HG02798 (cell line): ENCODE data around the gene CPT1A.

Experiments
- ATAC-seq: cut with Tn5 transposase; IDR thresholded peaks from one replicate; pipeline ENCODE4 v1.9.1; 2021; ENCODE audit warnings: mild to moderate bottlenecking; ENCODE audit not compliant: unreplicated experiment, poor library complexity

CPT1A gene

DNA sequence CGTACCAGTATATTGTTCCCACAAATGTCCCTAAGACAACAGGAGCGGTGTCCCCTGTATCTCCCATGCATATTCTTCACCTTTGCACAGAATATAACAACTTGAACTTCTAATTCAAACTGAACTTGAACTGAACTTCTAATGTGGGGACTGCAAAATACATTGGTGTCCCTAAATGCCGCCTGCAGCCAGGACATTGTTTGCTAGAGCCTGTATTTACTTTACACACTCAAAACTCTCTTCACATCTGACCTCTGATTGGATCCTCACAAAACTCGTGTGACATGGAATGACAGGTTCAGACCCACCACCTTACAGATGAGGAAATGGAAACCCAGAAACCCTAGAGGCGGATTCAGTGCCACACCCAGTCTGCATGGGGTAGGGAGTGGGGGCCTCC is 6.4 kb downstream of the CPT1A start:
- ATAC-seq, result no peak

DNA sequence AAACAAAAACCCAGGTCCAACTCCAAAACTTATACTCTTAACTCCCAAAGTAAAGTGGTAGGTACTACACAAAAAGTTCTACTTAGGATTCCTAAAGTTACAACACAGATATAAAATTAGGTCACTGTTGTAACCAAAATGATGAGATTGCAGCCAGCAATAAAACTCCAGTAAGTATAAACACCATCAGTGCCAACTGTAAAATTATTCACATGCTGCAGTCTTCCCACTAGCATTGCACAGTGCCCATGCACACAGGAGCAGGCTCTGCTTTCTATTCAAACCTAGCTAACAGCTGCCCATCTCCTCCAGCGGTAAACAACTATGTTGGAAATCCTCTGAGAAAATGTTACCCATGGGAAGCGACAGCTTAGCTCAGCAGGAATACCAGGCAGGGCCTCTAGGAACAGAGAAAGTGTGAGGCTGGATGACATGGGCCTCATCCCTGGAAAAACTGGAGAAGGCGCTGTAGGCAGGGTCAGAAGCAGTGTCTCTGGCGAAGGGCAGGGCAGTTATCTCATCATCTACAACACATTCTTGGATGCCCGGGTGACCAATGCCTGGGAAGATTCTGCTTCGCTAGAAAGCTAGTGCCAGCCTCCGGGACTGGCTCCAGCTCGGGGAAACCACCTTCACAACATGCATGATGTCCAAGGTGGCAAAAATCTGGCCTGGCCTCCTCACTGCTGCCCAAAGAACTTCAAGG is 9.1 kb downstream of the CPT1A start:
- ATAC-seq, result no peak

DNA sequence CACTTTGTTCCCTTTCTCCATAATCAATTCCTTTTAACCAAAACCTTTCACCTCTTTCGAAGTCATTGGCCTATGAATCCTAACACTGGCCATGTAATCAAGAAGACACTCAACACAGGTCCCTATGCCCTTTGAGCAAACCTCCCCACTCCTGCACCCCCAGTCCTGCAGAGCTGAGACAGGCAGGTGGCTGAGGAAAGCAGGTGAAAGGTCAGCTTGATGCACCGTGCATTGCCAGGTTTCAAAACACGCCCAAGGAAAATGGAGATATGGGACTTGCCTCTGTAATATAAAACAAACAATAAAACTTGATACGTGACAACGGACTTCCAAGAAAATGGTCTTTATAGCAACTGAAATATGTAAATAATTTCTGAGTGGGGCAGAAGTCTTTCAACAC is 10.6 kb downstream of the CPT1A start:
- ATAC-seq, result no peak

DNA sequence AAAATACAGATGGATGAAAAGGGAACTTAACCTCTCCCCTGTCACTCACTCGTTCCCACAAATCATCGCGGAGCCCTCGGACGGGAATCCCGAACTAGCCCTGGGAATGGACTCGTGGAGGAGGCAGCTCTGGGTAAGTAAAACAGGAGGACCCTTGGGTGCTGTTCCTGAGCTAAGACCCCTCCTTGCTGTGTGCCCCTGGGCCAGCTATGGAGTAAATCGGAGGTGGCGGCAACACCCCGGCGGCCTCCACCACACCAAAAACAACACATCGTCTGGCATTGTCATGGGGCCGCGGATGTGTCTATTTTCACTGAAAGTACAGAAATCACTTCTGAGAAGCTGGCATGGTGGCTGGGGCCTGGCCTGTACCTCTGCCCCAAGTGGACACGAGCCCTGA is 12.1 kb downstream of the CPT1A start:
- ATAC-seq, result no peak

DNA sequence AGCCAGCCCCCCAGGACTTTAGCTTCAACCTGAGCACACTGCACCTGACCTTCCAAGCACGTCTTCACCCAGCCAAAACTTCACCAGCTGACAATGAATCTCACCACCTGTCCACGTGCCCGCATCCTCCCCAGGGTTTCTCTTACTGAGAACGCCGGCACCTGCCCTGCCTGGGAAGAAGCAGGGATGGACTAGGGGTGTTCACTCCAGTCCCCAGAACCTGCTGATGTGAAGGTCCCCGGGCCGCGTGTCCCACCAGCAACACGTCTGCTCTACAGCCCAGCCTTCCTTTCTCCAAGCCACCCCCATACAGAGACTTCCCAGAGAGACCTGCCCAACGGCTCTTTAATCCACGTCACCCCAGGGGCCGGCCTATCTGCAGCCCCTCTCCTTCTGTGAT is 12.8 kb downstream of the CPT1A start:
- ATAC-seq, result no peak

DNA sequence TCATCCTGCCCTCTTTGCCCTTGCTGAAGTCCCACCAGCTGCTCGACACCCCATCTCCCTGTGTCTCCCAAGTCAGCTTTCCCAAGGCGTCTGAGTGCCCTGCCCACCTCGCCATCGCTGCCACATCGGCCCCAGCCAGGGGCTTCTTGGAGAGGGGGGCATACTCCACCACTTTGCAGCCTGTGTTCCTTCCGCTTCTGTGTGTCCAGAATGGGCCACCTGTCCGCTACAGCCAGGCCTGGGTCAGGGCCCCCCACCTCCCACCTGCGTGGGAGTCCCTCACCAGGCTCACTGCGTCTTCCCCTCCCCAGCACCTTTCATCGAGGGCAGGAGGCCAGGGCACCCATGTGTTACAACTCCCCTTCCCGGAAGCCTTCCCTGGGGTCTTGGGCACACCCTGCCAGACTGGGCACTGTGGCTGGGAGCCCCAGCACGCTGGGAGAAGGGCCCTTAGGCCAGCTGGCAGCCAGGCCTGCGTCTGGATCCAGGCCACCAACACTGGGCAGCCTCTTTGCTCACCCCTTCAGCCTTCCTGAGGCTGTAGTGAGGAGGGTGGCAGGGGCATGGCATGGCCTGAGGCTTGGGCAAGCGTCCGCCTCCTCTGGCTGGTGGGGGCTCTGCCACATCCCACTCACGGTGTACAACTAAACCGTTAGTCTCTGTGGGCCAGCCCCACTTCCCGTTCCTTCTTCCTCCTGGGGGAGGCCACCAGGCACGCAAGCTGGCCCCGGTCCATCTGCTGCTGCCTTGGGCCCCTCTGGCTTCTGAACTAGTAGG is 13.4 kb downstream of the CPT1A start:
- no peak for ATAC-seq

DNA sequence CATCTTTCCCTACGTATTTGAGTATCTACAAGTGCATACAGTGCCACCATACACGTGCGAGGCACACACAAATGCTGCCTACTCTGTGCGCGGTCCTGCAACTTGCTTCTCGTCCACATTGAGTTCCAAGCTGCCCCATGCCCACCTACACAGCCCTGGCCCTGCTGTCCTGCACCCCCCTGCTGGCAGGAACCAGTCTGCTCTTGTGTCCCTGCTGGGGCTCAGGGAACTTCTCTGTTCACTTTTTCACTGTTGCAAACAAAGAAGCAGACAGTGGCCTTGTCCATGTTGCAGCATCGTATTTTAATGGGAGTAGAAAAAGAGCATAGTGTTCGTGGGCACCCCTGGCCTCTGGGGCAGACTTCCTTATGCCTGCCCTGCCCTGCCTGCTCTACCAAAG is 14.0 kb downstream of the CPT1A start:
- ATAC-seq, result no peak

DNA sequence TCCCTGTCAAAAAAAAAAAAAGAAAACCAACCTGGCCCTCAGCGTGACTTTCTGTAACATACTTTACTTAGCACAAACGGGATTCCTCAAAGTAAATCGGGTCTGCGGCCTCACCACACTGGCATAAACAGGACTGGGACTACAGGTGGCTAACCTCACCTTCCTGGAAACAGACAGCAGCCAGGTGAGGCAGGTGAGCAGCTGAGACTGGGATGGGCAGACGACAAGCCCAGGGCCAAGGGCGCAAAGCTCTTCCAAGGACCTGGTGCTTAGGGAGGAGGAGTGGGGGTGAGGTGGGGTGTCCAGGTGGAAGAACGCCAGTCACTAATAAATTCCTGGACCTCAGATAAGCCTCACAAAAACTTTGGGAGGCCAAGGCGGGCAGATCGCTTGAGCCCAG is 15.0 kb downstream of the CPT1A start:
- ATAC-seq, result no peak

DNA sequence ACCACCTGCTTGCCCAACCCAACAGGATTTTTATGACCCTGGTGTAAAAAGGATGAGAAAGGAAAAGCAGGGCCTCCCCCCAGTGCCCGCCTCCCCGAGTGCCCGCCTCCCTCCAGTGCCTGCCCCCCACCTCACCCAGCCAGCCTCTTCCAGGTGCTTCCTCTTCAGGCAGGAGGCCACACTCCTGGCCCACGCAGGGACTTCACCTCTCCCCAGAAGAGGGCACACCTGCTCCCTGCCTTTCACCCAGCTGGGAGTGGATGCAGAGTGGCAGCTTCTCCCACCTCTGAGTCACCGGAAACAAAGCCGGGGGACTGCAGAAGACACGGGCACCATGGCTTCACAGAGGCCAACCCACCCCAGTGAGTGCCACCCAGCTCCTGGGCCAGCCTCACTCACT is 16.1 kb downstream of the CPT1A start:
- no peak for ATAC-seq

DNA sequence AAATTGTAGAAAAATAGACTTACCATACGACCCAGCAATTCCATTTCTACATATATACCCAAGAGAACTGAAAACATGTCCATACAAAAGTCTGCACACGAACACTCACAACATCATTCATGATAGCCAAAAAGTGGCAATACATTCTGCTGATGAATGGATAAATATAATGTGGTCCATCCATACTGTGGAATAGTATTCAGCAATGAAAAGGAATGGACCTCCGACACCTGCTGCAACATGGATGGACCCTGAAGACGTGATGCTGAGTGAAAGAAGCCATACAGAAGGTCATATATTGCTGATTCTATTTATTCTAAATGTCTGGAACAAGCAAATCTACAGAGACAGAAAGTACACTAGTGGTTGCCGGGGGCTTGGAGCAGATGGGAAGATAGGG is 19.2 kb downstream of the CPT1A start:
- ATAC-seq, result no peak

DNA sequence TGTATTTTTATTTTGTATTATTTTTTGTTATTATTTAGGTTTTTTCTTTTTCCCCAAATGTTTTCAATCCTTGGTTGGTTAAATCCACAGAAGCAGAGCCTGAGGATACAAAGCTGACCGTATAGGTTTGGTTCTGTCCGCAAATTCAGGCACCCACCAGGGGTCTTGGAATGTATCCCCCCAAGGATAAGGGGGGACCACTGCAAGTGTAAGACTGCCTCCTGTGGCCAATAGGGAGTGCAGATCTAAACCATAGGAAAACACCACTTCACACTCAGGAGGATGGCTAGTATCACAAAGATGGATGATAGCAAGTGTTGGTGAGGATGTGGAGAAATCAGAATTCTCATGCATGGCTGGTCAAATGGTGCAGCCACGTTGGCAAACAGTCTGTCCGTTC is 20.0 kb downstream of the CPT1A start:
- no peak for ATAC-seq

DNA sequence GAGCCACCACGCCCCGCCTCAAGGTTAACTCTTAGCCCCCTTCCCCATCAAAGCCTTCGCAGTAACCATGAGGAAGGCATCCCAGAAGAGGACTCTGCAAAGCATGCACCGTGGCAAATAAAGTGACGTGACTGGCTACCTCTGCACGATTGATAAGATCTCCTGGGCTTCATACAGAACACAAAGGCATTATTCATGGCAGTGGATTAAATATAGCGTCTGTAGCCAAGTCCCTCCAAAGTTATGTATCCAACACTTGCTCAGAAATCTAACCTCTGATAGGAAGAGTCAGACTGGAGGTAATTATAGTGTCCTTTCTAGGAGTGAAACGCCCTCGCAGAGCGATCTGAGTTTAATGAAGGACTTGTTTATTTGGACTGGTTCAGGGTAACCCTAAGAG is 22.4 kb downstream of the CPT1A start:
- ATAC-seq, result no peak

DNA sequence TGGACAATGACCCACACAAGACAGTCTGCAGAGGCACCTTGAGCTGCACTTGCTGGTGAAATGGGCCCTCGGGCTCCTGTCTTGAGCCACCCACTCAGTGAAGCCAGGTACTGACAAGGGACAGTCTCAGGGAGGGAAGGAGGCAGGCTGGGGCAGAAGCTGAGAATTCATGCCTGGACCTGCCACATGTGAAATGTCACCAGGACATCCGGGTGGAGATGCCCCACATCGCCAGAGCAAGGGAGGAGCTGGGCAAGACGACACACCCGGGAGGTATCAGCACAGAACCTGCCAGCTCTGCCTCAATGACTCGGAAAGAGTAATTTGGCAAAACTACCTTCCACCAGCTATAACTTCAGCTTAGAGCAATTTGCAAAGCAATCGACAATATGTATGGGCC is 23.5 kb downstream of the CPT1A start:
- ATAC-seq, result no peak

DNA sequence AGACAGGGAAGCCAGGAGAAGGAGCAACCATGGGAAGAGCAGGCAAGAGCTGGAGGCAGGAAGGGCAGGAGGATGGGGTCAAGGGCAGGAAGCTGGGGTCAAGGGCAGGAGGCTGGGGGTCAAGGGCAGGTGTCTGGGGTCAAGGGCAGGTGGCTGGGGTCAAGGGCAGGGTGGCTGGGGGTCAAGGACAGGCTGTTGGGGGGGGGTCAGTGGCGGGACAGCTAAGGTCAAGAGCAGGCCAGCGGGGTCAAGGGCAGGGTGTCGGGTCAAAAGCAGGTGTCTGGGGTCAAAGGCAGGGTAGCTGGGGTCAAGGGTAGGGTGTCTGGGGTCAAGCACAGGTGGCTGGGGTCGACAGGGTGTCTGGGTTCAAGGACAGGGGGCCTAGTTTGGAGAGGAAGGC is 24.2 kb downstream of the CPT1A start:
- no peak for ATAC-seq

DNA sequence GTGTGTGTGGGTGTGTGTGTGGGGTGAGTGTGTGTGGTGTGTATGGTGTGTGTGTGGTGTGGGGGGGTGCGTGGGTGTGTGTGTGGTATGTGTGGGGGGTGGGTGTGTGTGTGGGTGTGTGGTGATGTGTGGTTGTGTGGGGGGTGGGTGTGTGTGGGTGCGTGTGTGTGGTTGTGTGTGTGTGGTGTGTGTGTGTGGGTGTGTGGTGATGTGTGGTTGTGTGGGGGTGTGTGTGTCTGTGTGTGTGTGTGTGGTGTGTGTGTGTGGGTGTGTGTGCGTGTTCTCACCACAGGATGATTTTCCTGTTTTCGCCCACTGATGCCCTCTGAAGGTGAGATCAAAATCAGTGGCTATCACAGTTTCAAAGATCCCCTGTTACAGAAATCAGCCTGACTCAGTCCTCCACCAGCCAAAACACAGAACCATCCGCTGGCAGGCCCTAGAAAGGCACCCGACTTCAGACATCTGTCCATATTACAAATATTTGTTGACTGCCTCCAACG is 24.7 kb downstream of the CPT1A start:
- ATAC-seq, result no peak

DNA sequence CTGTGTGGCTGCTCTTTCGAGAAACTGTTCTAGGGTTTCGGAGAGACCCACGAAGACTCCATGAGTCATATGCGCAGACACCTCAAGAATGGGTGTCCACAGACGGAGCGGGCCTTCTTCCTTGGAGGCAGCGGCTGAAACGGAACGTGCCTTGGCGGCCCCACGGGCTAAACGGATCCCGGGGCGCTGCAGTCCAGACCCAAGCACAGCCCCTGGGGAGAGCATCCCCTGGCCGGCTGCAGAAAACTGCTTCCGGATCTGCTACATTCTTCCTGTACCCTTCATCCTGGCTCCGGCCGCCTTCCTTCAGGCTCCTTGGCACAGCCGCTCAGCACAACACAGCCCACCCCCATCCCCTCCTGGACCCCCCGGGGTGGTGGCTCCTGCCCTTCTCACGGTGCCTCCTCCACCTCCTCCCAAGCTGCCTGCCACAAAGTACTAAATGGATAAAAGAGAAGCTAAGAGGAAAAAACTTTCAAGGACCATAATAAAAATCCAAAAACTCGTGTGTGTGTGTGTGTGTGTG is 25.4 kb downstream of the CPT1A start:
- no peak for ATAC-seq

DNA sequence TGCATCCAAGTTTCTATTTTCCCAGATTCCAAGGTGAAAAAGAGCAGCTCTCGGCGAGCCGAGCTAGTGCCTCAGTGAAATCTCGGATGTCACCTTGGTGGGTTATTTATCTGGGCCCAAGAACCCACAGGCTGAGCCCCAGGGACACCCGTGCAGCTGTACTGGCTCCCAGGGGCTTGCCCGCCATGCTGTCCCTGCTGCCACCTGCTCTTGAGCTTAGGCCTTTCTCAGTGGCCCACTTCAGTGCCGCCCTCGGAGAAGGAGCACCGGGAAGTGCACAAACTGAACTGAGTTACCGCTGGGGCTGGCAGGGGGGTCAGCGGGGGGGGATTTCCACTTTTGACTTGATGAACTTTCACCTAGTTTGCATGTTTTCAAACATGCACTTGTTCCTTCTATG is 27.9 kb downstream of the CPT1A start:
- no peak for ATAC-seq

DNA sequence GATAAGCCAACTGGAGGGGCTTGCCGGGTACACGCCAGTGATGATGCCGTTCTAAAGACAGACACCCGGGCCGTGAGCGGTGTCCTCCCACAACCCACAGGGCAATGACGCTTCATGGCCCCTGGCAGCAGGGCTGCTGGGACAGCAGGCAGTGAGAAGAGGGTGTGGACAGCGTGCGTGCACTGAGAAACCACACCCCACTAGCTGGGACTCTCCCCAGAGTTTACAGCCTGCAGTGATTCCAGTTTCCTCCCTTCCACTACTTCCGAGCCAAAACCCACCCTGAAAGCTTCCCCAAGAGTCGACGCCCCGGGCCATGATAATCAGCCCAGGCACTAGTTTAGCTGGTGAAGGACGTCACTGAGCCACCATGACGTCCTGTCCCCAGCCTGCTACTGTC is 29.2 kb downstream of the CPT1A start:
- no peak for ATAC-seq

DNA sequence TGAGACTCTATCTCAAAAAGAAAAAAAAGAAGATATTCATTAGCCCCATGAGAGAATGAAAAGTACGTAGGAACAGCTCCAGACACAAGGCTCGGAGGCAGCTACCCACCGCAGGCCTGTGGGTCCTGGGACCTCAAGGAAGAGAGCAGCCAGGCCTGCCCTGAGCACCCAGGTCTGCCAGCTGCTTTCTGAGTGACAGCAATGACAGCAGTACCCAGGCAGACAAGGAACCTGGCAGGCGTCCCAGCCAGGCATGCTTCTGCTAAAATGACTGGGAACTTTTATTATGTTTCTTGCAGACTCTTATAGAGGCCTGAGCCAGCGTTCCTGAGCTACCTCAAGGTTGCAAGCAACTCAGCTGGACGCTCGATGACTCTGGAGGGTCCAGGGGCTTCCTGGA is 31.6 kb downstream of the CPT1A start:
- ATAC-seq, result no peak

DNA sequence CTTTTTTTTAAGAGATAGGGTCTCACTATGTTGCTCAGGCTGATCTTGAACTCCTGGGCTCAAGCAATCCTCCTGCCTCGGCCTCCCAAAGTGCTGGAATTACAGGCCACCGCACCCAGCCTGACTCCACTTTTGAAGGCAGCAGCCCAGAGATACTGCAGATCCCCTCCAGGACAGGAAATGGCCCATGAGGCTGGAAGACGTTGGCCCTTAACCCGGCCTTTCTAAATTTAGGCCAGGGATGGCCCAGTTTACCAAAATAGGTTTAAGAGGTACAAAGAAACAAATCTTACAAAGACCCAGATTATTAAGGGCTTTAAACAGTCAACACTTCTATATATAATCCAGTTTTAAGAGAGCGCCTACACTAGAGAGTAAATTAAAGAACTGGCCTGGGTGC is 32.2 kb downstream of the CPT1A start:
- no peak for ATAC-seq

DNA sequence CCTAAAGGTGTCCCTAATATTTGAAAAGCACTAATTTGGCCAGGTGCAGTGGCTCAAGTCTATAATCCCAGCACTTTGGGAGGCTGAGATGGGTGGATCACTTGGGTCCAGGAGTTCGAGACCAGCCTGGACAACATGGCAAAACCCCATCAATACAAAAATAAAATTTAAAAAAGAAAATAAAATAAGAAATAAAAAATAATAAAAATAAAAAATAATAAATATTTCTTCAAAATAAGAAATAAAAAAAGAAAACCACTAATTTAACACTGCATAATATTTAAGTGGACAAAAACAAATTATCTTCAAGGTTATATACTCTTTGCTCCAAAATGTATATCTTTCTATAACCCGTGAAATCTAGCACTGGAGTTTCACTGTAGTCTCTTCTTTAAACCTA is 32.9 kb downstream of the CPT1A start:
- ATAC-seq, result no peak
